Body of pancreas (tissue), 4 donors: ENCODE results near the gene NCAM1.

ENCODE experiments used
- CTCF ChIP-seq, 7 experiments: fragments of 450-650 bp in 4 of 7; fragments of 200-600 bp in 3 of 7; sonication (generic) in 3 of 7; IDR thresholded peaks; one replicate each; pipeline ENCODE4 v1.5.1; 2016 to 2019; ENCODE audit warnings: antibody characterized with exemption in 7 of 7
- POLR2A ChIP-seq, 3 donors: fragments of 450-650 bp; IDR thresholded peaks; one replicate each; pipeline ENCODE4 v1.6.1; 2016; ENCODE audit warnings: antibody characterized with exemption in 3 of 3, mild to moderate bottlenecking in 2 of 3

GRCh38 chr11:113026778-113027177 lies 65.6 kb downstream of the NCAM1 start:
- TF ChIP-seq CTCF (IDR thresholded peaks at IDR 0.05) (no peak), POLR2A (IDR thresholded peaks at IDR 0.05) (no peak)
